Vagina (tissue), 2 donors: ENCODE data around the gene RITA1.

Source experiments
- CTCF ChIP-seq, 3 experiments: fragments of 450-650 bp in 2 of 3; fragments of 200-600 bp in 1 of 3; sonication (generic) in 1 of 3; IDR thresholded peaks; one replicate each; pipeline ENCODE4 v1.5.1; 2017 to 2019; ENCODE audit warnings: antibody characterized with exemption in 3 of 3, mild to moderate bottlenecking in 2 of 3, moderate library complexity in 2 of 3
- POLR2AphosphoS5 ChIP-seq, 2 donors: sonication (generic); formaldehyde crosslinking; IDR thresholded peaks; one replicate each; pipeline ENCODE4 v1.9.0; 2017; ENCODE audit warnings: antibody characterized with exemption in 2 of 2, mild to moderate bottlenecking in 2 of 2, low read depth in 1 of 2; ENCODE audit not compliant: insufficient read depth in 1 of 2

- no peak for TF ChIP-seq CTCF (IDR thresholded peaks at IDR 0.05)
- no peak for TF ChIP-seq POLR2AphosphoS5 (IDR thresholded peaks at IDR 0.05; ENCODE audit: insufficient read depth in 1 of 2, low read depth in 1 of 2)
These were observed 3.5 kb upstream of the RITA1 start for GRCh38 chr12:113181975-113182374.
